ENCODE data around the gene SLC2A13. TPM values are rescaled to one million over a fixed set of nuclear protein-coding genes. Genes with fewer than 3 reads are reported as not detected.

SLC2A13 gene
- polyA plus RNA-seq, 1 donor (not counting 4 experiments of a cell fraction or from before 2014, with no cell fraction given) = 1.1 TPM

GRCh38 chr12:39892146-39892545, 213.7 kb downstream of the SLC2A13 start:
- FAIRE-seq (no peak), DNase-seq (ENCODE audit: low read depth, low spot score) (no peak)
- H3K9ac ChIP-seq (ENCODE audit: control insufficient read depth, extremely low read depth, insufficient read depth, low read length) = no peak overlapping the region
- dilution Hi-C loops (cut with MboI; ENCODE audit: extremely low pct_ligation_motif_present, low sequenced_read_pairs) = no loop called here
- H3K4me3 ChIP-seq (ENCODE audit: control insufficient read depth in 2 of 3, extremely low read depth in 1 of 3, insufficient read depth in 2 of 3, low read depth in 1 of 3, low read length in 3 of 3) = no peak overlapping the region
- H3K9me3 ChIP-seq (ENCODE audit: control insufficient read depth, low read depth, low read length) = no peaks in the 10 kb centered on the region
- H3K4me1 ChIP-seq (ENCODE audit: control insufficient read depth, extremely low read depth, insufficient read depth, low read length) = no peaks in the 10 kb centered on the region
- H3K27ac ChIP-seq (ENCODE audit: control insufficient read depth, insufficient read depth, low read length) = no peak overlapping the region
- H3K27me3 ChIP-seq (ENCODE audit: control insufficient read depth, extremely low read depth, insufficient read depth, low read length) = no peaks in the 10 kb centered on the region
- H3K4me2 ChIP-seq (ENCODE audit: control insufficient read depth, extremely low read depth, insufficient read depth, low read depth, low read length) = no peak overlapping the region
- TF ChIP-seq CTCF (optimal IDR thresholded peaks at IDR 0.05 in 1 of 3, IDR thresholded peaks at IDR 0.05 in 1 of 3, conservative IDR thresholded peaks at IDR 0.05 in 1 of 3; ENCODE audit: extremely low read depth in 1 of 3, insufficient read depth in 2 of 3, low read length in 3 of 3) = no peak
- no peak for TF ChIP-seq EZH2 (IDR thresholded peaks at IDR 0.05; ENCODE audit: low read length)
- no peaks in the 10 kb centered on the region for H4K20me1 ChIP-seq (ENCODE audit: control insufficient read depth, extremely low read depth, insufficient read depth, low read length)
- no peaks in the 10 kb centered on the region for H3K36me3 ChIP-seq (ENCODE audit: control insufficient read depth in 2 of 2, extremely low read depth in 1 of 2, insufficient read depth in 2 of 2, low read length in 2 of 2)
- H2AFZ ChIP-seq (ENCODE audit: control insufficient read depth, low read length) = no peak overlapping the region
- no peaks in the 10 kb centered on the region for H3K79me2 ChIP-seq (ENCODE audit: control insufficient read depth, insufficient read depth, low read length)
- H3K9me1 ChIP-seq (ENCODE audit: control insufficient read depth, extremely low read depth, insufficient read depth, low read length) = no peaks in the 10 kb centered on the region

- Histone ChIP-seq H3K9ac (ENCODE audit: control insufficient read depth, extremely low read depth, insufficient read depth, low read length) (no peak overlapping the region), H3K27me3 (ENCODE audit: control insufficient read depth, extremely low read depth, insufficient read depth, low read length) (no peaks in the 10 kb centered on the region), H4K20me1 (ENCODE audit: control insufficient read depth, extremely low read depth, insufficient read depth, low read length) (no peaks in the 10 kb centered on the region), H3K79me2 (ENCODE audit: control insufficient read depth, insufficient read depth, low read length) (no peaks in the 10 kb centered on the region), H3K4me1 (ENCODE audit: control insufficient read depth, extremely low read depth, insufficient read depth, low read length) (no peaks in the 10 kb centered on the region), H3K4me2 (ENCODE audit: control insufficient read depth, extremely low read depth, insufficient read depth, low read depth, low read length) (no peak overlapping the region), H3K27ac (ENCODE audit: control insufficient read depth, insufficient read depth, low read length) (no peak overlapping the region), H3K9me1 (ENCODE audit: control insufficient read depth, extremely low read depth, insufficient read depth, low read length) (no peaks in the 10 kb centered on the region), H3K36me3 (ENCODE audit: control insufficient read depth in 2 of 2, extremely low read depth in 1 of 2, insufficient read depth in 2 of 2, low read length in 2 of 2) (no peaks in the 10 kb centered on the region), H2AFZ (ENCODE audit: control insufficient read depth, low read length) (no peak overlapping the region), H3K9me3 (ENCODE audit: control insufficient read depth, low read depth, low read length) (no peaks in the 10 kb centered on the region), H3K4me3 (ENCODE audit: control insufficient read depth in 2 of 3, extremely low read depth in 1 of 3, insufficient read depth in 2 of 3, low read depth in 1 of 3, low read length in 3 of 3) (no peak overlapping the region)
- DNase-seq (ENCODE audit: low read depth, low spot score) (no peak), FAIRE-seq (no peak)
- no peak for TF ChIP-seq EZH2 (IDR thresholded peaks at IDR 0.05; ENCODE audit: low read length)
- TF ChIP-seq CTCF (optimal IDR thresholded peaks at IDR 0.05 in 1 of 3, IDR thresholded peaks at IDR 0.05 in 1 of 3, conservative IDR thresholded peaks at IDR 0.05 in 1 of 3; ENCODE audit: extremely low read depth in 1 of 3, insufficient read depth in 2 of 3, low read length in 3 of 3) = no peak
- dilution Hi-C loops (cut with MboI; ENCODE audit: extremely low pct_ligation_motif_present, low sequenced_read_pairs) = no loop called here
These were observed 218.0 kb downstream of the SLC2A13 start for GRCh38 chr12:39887856-39888255.

All from keratinocyte (primary cell).